Measurements from ENCODE around the gene HK3. TPM values are rescaled to one million over a fixed set of nuclear protein-coding genes. Genes with fewer than 3 reads are reported as not detected.

Gene HK3
- total RNA-seq, 2 donors from 2014 or later = 9.2 to 16.8 TPM

DNA sequence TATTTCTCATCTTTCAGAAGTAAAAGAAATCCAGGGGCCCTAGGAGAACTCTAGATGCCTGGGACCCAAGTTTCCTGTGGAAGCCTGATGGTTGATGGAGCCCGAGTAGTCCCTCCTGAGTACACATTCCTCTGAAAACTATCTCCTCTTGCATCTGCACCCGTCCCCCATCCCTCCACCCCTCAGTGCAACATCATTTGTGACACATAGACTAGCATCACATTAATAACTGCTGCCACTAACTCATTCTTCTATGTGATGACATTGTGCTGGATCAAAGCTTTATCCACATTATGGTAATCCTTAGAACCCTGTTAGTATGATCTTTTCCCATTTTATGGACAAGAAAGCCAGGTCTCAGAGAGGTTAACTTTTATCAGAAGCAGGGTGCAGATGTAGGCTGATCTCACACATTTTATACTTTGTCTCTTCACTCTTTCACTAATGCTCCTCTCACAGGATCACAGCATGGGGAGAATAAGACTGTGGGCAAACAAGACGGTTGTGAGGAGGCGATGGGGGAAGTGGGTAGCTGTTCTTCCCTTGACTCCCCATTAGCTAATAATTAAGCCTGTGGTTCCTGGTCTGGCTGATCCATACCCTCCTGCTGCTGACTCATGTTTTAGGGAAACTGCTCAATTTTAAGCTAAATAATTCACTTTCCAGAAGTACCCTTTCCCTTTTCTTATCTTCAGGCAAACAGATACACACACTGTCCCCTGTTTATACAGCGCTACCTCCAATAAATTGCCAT is 3.9 kb upstream of the HK3 start:
- DNase-seq (no peak), ATAC-seq (no peak)
- intact Hi-C loops (cut with DNase I) = no loop called here

DNA sequence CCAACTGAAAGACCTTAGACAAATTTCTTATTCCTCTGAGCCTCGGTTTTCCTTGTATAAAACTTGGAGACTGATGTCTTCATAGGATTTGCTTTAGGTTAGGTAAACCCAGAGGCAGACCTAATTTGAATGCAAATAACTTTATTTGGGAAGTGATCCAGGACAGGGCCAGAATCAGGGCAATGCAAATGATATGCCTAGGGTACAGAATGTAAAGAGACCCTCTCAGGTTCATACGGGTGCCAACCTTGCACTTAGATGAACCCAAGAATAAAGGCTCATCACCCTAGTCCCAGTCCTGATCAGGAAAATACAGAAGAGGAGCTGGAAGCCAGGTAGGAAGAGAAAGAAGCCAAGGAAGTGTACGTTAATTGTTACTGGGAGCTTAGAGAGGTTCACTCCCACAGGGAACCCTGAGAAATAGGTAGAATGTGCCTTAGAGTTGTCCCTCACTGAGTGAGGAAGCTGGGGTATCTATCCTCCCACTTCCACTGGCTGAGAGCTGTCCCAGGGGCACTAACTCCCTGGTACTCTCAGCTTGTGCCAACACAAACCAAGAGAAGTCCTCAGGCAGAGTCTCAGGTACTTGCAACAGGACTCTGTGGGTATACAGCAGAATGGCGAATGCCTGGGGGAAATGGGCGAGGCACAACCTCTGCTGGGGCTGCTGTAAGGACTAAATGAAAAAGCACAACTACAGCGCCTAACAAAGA is 3.1 kb upstream of the HK3 start:
- intact Hi-C loops (cut with DNase I) = no loop called here
- ATAC-seq (no peak), DNase-seq (no peak)

DNA sequence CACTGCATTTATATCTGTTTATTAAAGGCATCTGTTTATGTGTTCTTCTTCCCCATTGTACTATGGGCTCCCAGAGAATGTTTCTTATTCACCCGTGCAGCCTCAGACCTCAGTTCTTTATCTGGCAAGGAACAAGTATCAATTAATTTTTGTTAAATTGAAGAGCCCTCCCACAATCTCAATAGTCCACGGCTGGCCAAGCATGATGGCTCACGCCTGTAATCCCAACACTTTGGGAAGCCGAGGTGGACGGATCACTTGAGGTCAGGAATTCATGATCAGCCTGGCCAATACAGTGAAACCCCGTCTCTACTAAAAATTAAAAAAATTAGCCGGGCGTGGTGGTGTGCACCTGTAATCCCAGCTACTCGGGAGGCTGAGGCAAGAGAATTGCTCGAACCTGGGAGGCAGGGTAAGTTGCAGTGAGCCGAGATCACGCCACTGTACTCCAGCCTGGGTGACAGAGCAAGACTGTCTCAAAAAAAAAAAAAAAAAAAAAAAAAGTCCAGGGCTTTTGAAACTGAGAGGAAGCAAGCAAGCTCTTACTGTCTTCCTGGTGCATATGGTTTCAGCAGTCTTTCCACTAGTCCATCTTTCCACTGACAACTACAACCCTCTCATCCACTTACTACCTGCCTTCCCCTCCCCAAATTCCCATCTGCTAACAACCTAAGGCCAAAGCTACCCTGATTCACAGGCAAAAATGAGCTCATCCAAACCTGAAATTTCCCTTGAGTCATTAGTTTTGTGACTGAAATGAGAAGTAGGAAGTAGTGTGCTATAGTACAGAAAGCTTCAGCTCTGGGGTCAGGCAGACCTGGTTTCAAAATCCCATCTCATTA is 2.3 kb upstream of the HK3 start:
- intact Hi-C loops (cut with DNase I) = no loop called here
- DNase-seq (no peak), ATAC-seq (no peak)

DNA sequence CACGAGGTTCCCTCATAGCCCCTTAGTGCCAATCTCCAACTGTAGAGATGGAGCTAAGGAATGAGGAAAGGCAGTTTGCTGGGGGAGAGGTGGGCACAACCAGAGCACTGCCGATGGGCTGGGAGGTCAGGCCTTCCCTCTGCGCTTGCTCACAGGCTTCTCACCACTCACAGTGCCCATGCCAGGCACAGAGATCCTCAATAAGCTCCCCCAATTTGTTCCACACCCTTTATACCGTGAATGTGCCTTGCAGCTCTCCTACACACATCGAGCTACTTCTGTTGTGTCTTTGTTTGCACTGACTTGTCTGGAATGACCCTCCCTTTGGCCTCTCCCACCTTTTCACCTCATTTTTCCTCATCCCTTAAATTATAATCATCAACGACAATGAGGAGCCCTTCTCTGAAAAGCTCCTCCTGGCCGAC is 1.6 kb upstream of the HK3 start:
- ATAC-seq (no peak), DNase-seq (no peak)
- intact Hi-C loops (cut with DNase I) = no loop called here

DNA sequence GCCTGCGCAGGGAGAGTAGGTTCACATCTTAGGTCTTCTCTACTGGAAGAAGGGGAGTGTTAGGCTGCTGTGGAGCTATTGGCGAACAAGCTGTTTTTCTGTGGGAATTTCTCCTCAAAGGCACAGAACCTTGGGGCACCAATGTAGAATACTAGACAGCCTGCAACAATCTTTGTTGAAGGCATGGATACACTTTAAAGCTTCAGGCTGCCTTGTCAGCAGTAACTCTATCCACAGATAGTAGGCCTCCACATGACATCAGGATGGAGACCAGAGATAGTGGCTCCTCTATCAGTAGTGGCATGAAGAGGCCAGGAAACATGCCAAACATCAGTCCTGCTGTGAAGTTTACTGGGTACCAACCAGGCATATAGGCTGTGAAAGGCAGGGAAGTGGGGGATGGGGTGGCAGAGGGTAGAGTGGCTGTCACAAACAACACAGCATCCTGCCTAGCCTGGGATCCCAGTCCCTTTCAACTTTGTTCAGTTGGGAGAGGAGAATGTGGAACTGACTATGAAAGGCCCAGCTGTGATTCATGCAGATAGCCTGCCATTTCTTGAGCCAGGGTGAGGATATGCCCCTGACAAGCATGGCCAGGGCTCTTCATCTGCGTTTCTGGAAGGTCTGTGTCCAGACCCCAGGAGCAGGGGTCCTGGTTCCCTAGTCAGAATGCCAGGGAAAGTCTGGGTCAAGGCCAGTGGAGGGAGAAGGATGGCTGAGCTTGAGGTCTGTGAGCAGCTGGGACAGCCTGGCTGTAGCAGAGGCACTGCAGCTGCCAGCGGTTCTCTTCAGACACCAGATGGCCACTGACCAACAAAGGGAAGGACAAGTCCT is 1.0 kb upstream of the HK3 start:
- intact Hi-C loops (cut with DNase I) = no loop called here
- no peak for ATAC-seq
- no peak for DNase-seq

DNA sequence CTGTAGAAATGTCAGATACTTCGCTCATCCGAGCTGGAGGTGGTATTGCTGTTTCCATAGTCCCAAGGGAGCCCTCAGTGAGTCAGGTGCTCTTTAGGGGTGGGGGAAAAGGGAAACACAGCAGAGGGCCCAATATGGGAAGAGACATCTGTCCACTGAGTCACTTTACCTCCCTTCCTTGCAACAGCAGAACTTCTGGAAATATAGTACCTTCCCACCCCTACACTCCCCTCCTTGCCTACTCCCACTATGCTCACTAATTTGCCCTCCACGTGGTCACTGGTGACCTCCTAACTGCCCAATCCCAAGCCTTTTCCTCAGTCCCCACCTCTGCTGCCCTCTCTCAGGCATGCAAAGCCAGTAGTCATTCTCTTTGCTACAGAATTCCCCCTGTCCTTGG is 1.9 kb downstream of the HK3 start:
- DNase-seq (no peak), ATAC-seq (no peak)
- intact Hi-C loops (cut with DNase I) = no loop called here

DNA sequence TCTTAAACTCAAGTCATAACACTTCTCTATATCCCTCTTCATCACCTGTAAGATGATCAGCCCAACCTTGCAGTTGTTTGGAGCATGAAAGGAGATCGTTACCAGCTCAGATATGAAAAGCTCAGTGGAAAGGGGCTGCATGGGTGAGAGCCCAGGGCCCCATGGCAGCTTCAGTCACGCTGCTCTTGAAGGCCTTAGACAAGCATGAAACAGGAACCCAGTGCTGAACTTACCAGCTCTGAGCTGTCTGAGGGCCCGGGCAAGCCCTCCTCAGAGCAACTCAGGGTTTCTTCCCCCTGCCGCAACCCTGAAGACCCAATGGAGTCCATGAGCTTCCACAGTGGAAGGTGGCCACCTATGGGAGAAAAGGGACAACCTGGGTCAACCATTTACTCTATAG is 3.3 kb downstream of the HK3 start:
- intact Hi-C loops (cut with DNase I) = no loop called here
- no peak for ATAC-seq

DNA sequence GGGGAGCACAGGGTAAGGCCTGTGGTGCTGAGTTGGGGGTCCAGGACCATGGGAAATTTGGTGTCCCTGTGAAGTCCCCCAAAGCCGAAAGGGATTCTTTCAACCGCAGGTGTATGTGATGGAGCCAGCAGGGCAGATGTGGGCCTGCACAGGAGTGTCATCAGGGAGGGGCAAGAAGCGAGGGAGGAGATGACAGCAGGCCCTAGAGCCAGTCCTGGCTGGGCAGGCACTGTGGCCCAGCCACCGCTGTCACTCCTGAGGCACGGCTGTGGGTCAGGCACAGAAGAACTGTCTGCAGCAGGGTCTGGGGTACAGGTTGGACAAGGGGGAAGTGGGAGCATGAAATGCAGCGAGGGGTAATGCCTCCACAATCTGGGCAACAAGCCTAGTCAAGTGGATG is 4.8 kb downstream of the HK3 start:
- DNase-seq (no peak), ATAC-seq (no peak)
- intact Hi-C loops (cut with DNase I) = no loop called here

More for the DNA sequence above, 3.3 kb downstream of the HK3 start:
- DNase-seq = no peak

DNA sequence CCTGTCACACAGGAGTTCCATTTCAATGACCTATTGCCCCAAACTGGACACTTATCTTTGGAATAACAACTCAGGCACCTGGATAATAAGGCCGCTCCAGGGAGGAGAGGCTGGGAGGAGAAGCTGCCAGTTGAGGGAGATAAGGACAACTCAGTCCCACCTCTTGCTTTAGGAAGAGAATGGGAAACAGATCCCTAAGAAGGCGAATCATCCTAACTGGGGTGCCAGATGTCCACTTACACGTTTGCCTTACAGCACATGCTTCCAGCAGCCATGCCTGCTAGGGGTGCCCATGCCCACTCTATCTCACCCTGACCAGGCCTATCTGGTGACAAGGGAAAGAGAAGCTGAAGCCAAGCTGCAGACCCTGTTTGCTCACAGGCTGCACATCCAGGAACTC is 6.5 kb downstream of the HK3 start:
- intact Hi-C loops (cut with DNase I) = no loop called here
- DNase-seq = no peak
- no peak for ATAC-seq

DNA sequence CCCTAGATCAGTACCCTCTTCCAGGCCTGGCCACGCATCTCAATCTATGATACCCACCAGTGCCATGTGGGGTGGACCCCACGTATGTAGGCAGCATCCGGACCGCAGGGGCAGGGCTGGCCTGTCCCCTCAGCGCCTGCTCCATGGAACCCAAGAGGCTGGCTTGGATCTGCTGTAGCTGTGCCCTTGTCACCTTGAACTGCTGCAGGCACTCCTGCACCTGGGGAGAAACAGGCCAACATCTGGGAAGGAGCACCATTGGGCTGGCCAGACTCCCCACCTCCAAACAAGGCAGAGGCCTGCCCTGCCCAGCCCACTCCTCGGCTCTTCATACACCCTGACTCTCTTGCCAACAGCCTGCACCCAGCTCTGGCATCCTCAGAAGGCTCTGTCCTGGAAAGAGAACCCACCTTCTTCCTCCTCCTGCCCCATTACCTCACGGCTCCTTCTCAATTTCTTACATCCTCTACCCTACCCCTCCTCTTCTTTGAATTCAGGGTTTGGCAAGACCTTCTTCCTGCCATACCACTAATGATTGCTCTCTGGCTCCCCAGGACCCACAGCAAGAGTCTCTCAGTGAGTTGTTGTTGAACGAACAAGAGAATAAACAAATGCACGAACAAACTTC is 7.7 kb downstream of the HK3 start:
- ATAC-seq (no peak), DNase-seq (no peak)
- intact Hi-C loops (cut with DNase I) = no loop called here

DNA sequence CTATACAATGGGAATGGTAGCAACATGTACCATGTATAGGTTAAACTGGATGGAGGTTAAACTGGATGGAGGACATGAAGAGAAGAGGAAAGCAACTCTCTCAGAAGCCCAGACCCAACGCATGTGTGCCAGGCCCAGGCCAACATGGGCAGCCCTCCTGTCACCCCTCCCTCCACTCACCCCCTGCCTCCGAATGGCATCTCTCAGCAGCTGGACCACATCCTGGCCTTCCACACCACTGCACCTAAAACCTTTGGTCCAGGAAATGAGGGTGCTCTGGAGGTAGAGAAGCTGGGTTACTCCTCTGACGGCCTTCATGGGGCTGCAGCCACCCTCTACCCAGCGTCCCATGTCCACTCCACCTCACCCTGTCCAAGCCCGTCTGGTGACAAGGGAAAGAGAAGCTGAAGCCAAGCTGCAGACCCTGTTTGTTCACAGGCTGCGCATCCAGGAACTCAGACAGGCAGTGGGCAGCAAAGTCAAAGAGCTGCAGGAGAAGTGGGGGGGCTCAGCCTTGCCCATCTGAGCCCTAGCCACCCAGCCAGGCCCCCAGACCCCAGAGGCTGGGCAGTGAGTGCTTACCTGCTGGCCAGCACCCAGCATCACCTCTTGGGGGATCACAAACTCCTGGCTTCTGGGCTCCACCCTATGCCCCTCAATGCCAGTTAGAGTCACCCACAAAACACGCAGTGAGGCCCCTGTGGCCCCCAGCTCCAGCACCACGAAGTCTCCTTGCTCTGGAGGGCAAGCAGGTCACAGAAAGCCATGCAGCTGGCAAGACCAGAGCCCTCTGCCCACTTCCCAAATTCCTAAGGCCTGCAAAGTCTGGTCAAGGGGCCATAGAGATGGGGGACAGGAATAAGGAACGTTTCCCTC is 8.5 kb downstream of the HK3 start:
- intact Hi-C loops (cut with DNase I) = no loop called here
- no peak for DNase-seq
- ATAC-seq = no peak

DNA sequence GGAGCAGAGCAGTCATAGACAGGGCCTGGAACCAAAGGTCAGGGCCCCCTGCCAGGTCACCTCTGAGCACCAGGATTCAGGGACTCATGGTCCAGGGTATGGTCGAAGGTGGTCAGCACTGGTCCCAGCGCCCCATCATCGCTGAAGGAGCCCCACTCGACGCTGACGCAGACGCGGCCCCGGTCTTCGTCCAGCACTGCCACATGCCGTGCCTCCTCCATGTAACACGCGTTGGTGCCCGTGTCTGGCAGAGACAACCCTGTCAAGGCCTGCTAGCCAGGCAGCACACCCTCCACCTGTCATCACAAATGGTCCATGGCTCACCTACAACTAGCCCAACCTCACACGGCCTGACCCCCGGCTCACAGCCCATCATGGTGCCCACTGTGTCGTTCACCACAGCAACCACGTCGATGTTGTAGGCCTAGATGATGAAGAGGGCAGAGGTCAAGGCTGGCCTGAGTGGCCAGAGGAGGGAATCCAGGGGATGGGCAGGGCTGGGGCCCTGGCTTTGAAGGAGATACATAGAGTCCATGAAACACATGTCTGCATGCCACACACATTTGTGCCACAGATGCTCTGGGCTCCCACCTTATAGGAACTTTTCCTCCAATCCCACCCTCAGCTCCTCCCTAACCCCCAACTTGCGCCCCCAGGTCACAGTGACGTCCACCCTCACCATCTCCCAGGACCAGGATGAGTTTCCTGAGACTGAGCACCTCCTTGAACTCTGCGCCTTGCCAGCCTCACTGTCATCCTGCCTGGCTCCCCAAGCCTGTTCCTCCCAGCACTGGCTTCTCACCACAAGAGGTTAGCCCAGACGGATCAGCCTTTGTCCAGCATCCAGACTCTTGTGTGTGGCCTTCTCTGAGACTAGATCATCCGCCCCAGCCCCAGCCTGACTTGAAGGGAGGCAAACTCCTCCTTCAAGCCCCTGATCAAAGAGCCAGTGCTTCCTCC is 9.5 kb downstream of the HK3 start:
- intact Hi-C loops (cut with DNase I) = no loop called here
- no peak for ATAC-seq
- no peak for DNase-seq

DNA sequence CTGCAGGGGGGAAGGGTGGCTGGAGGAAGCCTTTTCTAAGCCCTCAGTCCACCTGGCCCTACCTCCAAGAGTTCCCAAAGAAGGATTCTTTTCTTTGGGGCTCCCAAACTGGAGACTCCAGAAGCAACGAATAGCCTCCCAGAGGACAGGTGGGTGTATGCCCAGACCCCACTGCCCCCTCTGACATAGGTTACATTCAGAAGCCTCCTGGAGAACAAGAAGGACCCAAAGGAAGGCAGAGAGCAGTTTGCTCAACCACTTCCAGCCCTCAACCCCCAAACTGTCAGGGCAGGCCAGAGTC is 10.3 kb downstream of the HK3 start:
- intact Hi-C loops (cut with DNase I) = no loop called here
- no peak for ATAC-seq
- no peak for DNase-seq

DNA sequence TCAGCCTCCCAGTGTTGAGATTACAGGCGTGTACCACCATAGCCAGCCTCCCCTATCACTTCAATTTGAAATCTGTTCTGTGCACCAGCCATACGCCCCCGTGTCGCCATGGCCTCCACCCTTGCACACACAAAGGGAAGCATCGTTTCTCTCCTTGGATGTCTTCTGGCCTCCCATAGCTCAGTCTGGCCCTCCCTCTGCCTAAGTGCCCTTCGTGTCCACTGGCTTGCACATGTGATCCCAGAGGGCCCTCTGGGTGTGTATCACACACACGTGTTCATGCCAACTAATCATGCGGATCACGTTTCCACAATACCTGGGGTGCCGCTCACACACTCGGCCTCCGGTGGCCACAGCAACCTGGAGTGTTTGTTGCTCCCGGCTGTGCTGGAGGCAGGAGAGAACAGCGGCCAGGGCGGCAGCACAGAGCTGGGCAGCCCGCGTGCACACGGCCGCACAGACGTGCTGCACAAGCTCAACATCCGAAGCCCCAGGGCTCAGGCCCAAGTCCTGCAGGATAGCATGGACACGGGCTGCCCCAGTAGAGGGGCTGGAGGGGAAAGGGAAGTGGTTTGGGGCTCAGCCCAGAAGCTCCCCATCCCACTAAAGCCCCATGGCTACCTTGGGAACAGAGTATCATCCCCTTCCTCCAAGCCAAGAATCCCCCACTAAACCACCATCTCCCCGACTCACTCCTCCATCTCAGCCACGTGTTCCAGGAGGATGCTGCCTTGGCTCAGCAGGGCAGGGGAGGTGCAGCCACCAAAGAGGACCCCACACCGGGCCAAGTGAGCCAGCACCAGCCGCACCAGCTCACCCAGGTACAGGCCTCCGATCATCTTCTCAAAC is 10.9 kb downstream of the HK3 start:
- ATAC-seq = no peak

DNA sequence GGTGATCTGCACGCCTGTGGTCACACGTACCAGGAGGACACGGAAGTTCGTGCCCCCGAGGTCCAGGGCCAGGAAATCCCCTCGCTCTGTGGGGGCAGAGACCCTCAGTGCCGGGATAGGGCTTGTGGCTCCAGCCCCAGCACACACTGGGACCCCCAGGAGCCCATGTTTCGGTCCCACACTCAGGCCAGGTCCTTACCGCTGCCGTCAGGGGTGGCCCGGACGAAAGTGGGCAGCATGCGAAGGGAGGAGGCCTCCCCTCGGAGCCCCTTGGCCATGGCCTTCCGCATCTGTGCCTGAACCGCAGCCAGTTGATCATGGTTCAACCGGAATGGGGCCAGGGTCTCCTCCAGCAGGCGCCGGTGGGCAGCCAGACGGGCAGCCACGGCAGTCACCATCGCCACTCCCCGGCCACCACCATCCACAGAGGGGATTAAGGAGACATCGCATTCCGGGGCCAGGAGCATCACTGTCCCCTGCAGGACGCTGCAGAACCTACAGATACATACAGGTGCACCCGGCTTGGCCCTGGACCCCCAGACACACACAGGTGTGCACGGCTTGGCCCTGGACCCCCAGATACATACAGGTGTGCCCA is 11.8 kb downstream of the HK3 start:
- ATAC-seq (no peak), DNase-seq (no peak)
- intact Hi-C loops (cut with DNase I) = no loop called here

More for the DNA sequence above, 10.9 kb downstream of the HK3 start:
- no peak for DNase-seq
- intact Hi-C loops (cut with DNase I) = no loop called here

Measured in left cardiac atrium (tissue), 4 donors.